Measurements from ENCODE around the gene EFCAB9.

DNA sequence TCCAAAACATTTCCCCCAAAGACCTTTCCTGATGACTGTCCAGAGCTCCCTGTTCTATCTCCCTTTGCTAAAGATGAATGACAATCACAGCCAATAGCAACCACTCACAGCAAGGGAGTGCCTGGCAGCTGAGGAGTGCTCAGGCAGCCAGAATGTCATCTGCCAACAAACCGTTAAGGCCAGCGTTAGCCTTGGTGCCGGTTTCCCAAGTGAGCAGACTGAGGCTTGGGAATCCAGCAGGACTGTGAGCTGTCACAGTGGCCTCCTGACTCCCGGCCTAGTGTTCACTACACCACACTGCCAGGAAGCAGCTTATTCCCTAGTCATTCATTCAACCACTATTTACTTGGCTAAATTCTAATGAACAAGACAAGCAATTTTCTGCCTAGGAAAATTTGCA lies 30.6 kb upstream of the EFCAB9 start:
- TF ChIP-seq POLR2A (IDR thresholded peaks at IDR 0.05; ENCODE audit: low read depth, low read length), result no peak
- no peak for TF ChIP-seq TAF1 (IDR thresholded peaks at IDR 0.05; ENCODE audit: borderline replicate concordance, low read depth, low read length)
- no peak for TF ChIP-seq POLR2AphosphoS5 (IDR thresholded peaks at IDR 0.05; ENCODE audit: low read depth, low read length)
